H9 (cell line): Measurements from ENCODE around the gene PPTC7. TPM values are rescaled to one million over a fixed set of nuclear protein-coding genes. Genes with fewer than 3 reads are reported as not detected.
"Not testable (repeated sequence)": the region's sequence is repeated elsewhere in the genome, so short reads cannot be mapped to it uniquely, and the experiment has no call there.

ENCODE experiments used
- DNase-seq: peaks from one replicate; pipeline ENCODE4 v3.0.0-alpha.2; 2017
- H2AFZ ChIP-seq: one replicate; pipeline ENCODE4 v1.6.1; 2013; ENCODE audit warnings: mild to moderate bottlenecking, low read length, control low read depth, moderate library complexity
- H2AK5ac ChIP-seq: 2 replicates; pipeline ENCODE4 v1.6.1; 2013; ENCODE audit warnings: low read length, control low read depth, mixed read lengths; ENCODE audit not compliant: insufficient read length
- H2BK120ac ChIP-seq: one replicate; pipeline ENCODE4 v1.6.1; 2013; ENCODE audit warnings: low read depth, mild to moderate bottlenecking, low read length, control low read depth, inconsistent platforms; ENCODE audit not compliant: poor library complexity, severe bottlenecking
- H2BK12ac ChIP-seq: 2 replicates; pipeline ENCODE4 v1.6.1; 2013; ENCODE audit warnings: low read length, control low read depth, mixed read lengths, low read depth; ENCODE audit not compliant: insufficient read length
- H2BK15ac ChIP-seq: 2 replicates; pipeline ENCODE4 v1.6.1; 2013; ENCODE audit warnings: low read depth, low read length, control low read depth
- H2BK20ac ChIP-seq: one replicate; pipeline ENCODE4 v1.6.1; 2013; ENCODE audit warnings: low read depth, mild to moderate bottlenecking, low read length, control low read depth, inconsistent platforms; ENCODE audit not compliant: poor library complexity, severe bottlenecking
- H2BK5ac ChIP-seq: 2 replicates; pipeline ENCODE4 v1.6.1; 2013; ENCODE audit warnings: low read length, control low read depth, mixed read lengths; ENCODE audit not compliant: insufficient read length
- H3K14ac ChIP-seq: 2 replicates; pipeline ENCODE4 v1.6.1; 2013; ENCODE audit warnings: low read length, control low read depth; ENCODE audit not compliant: insufficient read depth
- H3K18ac ChIP-seq: 2 replicates; pipeline ENCODE4 v1.6.1; 2013; ENCODE audit warnings: low read depth, mild to moderate bottlenecking, mixed read lengths, low read length, control low read depth; ENCODE audit not compliant: insufficient read length
- H3K23ac ChIP-seq: 2 replicates; pipeline ENCODE4 v1.6.1; 2013; ENCODE audit warnings: low read length, control low read depth, mixed read lengths, low read depth; ENCODE audit not compliant: insufficient read length
- H3K23me2 ChIP-seq: 2 replicates; pipeline ENCODE4 v1.6.1; 2013; ENCODE audit warnings: low read depth, mild to moderate bottlenecking, mixed read lengths, low read length, control low read depth; ENCODE audit not compliant: insufficient read length, poor library complexity, severe bottlenecking
- H3K27ac ChIP-seq: 2 replicates; pipeline ENCODE4 v1.5.1; 2013; ENCODE audit warnings: low read length, control low read depth, mixed read lengths, low read depth; ENCODE audit not compliant: insufficient read length
- H3K27me3 ChIP-seq: 2 replicates; pipeline ENCODE4 v1.6.1; 2013; ENCODE audit warnings: low read length, control low read depth, inconsistent platforms; ENCODE audit not compliant: insufficient read depth
- H3K4ac ChIP-seq: 2 replicates; pipeline ENCODE4 v1.6.1; 2013; ENCODE audit warnings: low read depth, mild to moderate bottlenecking, control low read depth, inconsistent platforms, low read length, moderate library complexity
- H3K4me1 ChIP-seq: 2 replicates; pipeline ENCODE4 v1.6.1; 2013; ENCODE audit warnings: low read length, control low read depth, inconsistent platforms; ENCODE audit not compliant: insufficient read depth
- H3K4me2 ChIP-seq: 2 replicates; pipeline ENCODE4 v1.6.1; 2013; ENCODE audit warnings: low read length, control low read depth, mixed read lengths; ENCODE audit not compliant: insufficient read length, insufficient read depth
- H3K56ac ChIP-seq: 2 replicates; pipeline ENCODE4 v1.6.1; 2013; ENCODE audit warnings: low read depth, mild to moderate bottlenecking, mixed read lengths, low read length, control low read depth; ENCODE audit not compliant: insufficient read length
- H3K79me1 ChIP-seq: 2 replicates; pipeline ENCODE4 v1.6.1; 2013; ENCODE audit warnings: low read depth, mild to moderate bottlenecking, moderate library complexity, low read length, control low read depth, inconsistent platforms; ENCODE audit not compliant: insufficient read depth, poor library complexity, severe bottlenecking
- H3K79me2 ChIP-seq: 2 replicates; pipeline ENCODE4 v1.6.1; 2013; ENCODE audit warnings: low read length, control low read depth, inconsistent platforms; ENCODE audit not compliant: insufficient read depth
- H3K9ac ChIP-seq: 2 replicates; pipeline ENCODE4 v1.6.1; 2013; ENCODE audit warnings: low read length, control low read depth, mixed read lengths; ENCODE audit not compliant: insufficient read length; ENCODE audit errors: extremely low read depth
- H3K9me3 ChIP-seq: one replicate; pipeline ENCODE4 v1.6.1; 2013; ENCODE audit warnings: low read depth, low read length, inconsistent platforms; ENCODE audit not compliant: control insufficient read depth
- H3T11ph ChIP-seq: one replicate; pipeline ENCODE4 v1.6.1; 2013; ENCODE audit warnings: mild to moderate bottlenecking, low read length, control low read depth, inconsistent platforms
- H4K20me1 ChIP-seq: one replicate; pipeline ENCODE4 v1.6.1; 2013; ENCODE audit not compliant: control insufficient read depth, insufficient read length, insufficient read depth
- H4K5ac ChIP-seq: 2 replicates; pipeline ENCODE4 v1.6.1; 2013; ENCODE audit warnings: low read depth, mild to moderate bottlenecking, mixed read lengths, low read length, control low read depth; ENCODE audit not compliant: insufficient read length
- H4K8ac ChIP-seq: replicated peaks from 2 replicates; pipeline ENCODE4 v1.6.1; 2013; ENCODE audit warnings: low read length, control low read depth, mixed read lengths, low read depth; ENCODE audit not compliant: insufficient read length
- H4K91ac ChIP-seq: 2 replicates; pipeline ENCODE4 v1.6.1; 2013; ENCODE audit warnings: low read depth, mild to moderate bottlenecking, moderate library complexity, mixed read lengths, low read length, control low read depth; ENCODE audit not compliant: insufficient read length
- H3K27ac Mint-ChIP-seq, 3 experiments: 2 replicates in 2 of 3; 3 replicates in 1 of 3; pipeline ENCODE4 v1.8.0; 2020 to 2021; ENCODE audit warnings: mixed read lengths in 3 of 3, mild to moderate bottlenecking in 1 of 3, moderate library complexity in 1 of 3
- H3K27me3 Mint-ChIP-seq: 2 replicates; pipeline ENCODE4 v1.8.0; 2021; ENCODE audit warnings: low read depth, mild to moderate bottlenecking, moderate library complexity, mixed read lengths
- H3K36me3 Mint-ChIP-seq, 3 experiments: 2 replicates in 2 of 3; 3 replicates in 1 of 3; pipeline ENCODE4 v1.8.0; 2020 to 2021; ENCODE audit warnings: low read depth in 3 of 3, mixed read lengths in 3 of 3; ENCODE audit not compliant: insufficient read depth in 1 of 3
- H3K4me1 Mint-ChIP-seq, 2 experiments: 2 replicates each; pipeline ENCODE4 v1.8.0; 2020; ENCODE audit warnings: mixed read lengths in 2 of 2
- H3K4me3 Mint-ChIP-seq, 2 experiments: 2 replicates in 1 of 2; 3 replicates in 1 of 2; pipeline ENCODE4 v1.8.0; 2020 to 2021; ENCODE audit warnings: mild to moderate bottlenecking in 2 of 2, mixed read lengths in 2 of 2, moderate library complexity in 1 of 2
- H3K9me3 Mint-ChIP-seq, 2 experiments: 2 replicates in 1 of 2; 3 replicates in 1 of 2; pipeline ENCODE4 v1.8.0; 2020; ENCODE audit warnings: mild to moderate bottlenecking in 2 of 2, mixed read lengths in 2 of 2, moderate library complexity in 1 of 2
- WGBS: extraction: QIAGEN DNeasy Blood & Tissue Kit; methylation state at CpG from one replicate; pipeline ENCODE4 v1.1.7; 2013; ENCODE audit warnings: missing lambda C conversion rate, low lambda C conversion rate, mixed read lengths; ENCODE audit not compliant: insufficient read length; ENCODE audit errors: extremely low coverage; 5-methylcytosine and 5-hydroxymethylcytosine counted together
- total RNA-seq: library from RNA; stranded (reverse); gene quantifications from 2 replicates; pipeline ENCODE4 v1.2.1, GENCODE V29; 2021

The PPTC7 gene
- total RNA-seq, 1 experiment from 2014 or later, result 15.8 TPM

DNA sequence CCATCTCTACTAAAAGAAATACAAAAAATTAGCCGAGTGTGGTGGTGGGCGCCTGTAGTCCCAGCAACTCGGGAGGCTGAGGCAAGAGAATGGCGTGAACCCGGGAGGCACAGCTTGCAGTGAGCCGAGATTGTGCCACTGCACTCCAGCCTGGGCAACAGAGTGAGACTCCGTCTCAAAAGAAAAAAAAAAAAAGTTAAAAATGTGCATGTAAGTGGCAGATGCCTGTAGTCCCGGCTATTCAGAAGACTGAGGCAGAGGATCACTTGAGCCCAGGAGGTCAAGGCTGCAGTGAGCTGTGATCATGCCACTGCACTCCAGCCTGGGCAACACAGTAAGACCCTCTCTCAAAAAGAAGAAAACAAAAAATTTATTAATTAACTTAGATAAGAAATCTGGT, 65.1 kb downstream of the PPTC7 start:
- not testable (repeated sequence) for H3T11ph ChIP-seq, H2BK120ac ChIP-seq, H3K27ac ChIP-seq, H3K23me2 ChIP-seq, H4K8ac ChIP-seq, H3K9me3 ChIP-seq, H2BK15ac ChIP-seq, H3K79me2 ChIP-seq, H3K56ac ChIP-seq, H3K18ac ChIP-seq, H2BK12ac ChIP-seq, H3K9ac ChIP-seq, H3K9me3 Mint-ChIP-seq, H3K4me1 Mint-ChIP-seq, DNase-seq, H3K79me1 ChIP-seq, H4K91ac ChIP-seq, H3K23ac ChIP-seq, H3K14ac ChIP-seq, H2BK5ac ChIP-seq, H3K36me3 Mint-ChIP-seq, H3K4ac ChIP-seq, H3K27me3 Mint-ChIP-seq, H3K4me2 ChIP-seq, H2BK20ac ChIP-seq, H3K4me1 ChIP-seq, H3K4me3 Mint-ChIP-seq, H2AK5ac ChIP-seq, H2AFZ ChIP-seq, H4K20me1 ChIP-seq, H3K27ac Mint-ChIP-seq, H4K5ac ChIP-seq, H3K27me3 ChIP-seq
- no CpG with 5 or more reads among the region's 8 CpGs for WGBS
